GM18502 (cell line): ENCODE results near the gene TAGLN3.

Experiments
- ATAC-seq: cut with Tn5 transposase; IDR thresholded peaks from one replicate; pipeline ENCODE4 v1.9.1; 2021; ENCODE audit warnings: mild to moderate bottlenecking; ENCODE audit not compliant: unreplicated experiment, poor library complexity

The TAGLN3 gene

GRCh38 chr3:112042842-112043280 lies 44.1 kb downstream of the TAGLN3 start:
- no peak for ATAC-seq

- peak; percentile 94 for ATAC-seq
Measured at GRCh38 chr3:112043621-112044201, 45.0 kb downstream of the TAGLN3 start.

GRCh38 chr3:112046599-112046998 lies 47.9 kb downstream of the TAGLN3 start:
- ATAC-seq, result no peak

- ATAC-seq, result peak; percentile 51
Measured at GRCh38 chr3:112047264-112047663, 48.5 kb downstream of the TAGLN3 start.

GRCh38 chr3:112048911-112049310 lies 50.2 kb downstream of the TAGLN3 start:
- no peak for ATAC-seq

- ATAC-seq, result no peak
Measured at GRCh38 chr3:112053229-112053628, 54.5 kb downstream of the TAGLN3 start.

GRCh38 chr3:112056451-112056929 lies 57.8 kb downstream of the TAGLN3 start:
- no peak for ATAC-seq

- no peak for ATAC-seq
Measured at GRCh38 chr3:112059497-112059896, 60.8 kb downstream of the TAGLN3 start.

- ATAC-seq, result no peak
Measured at GRCh38 chr3:112061152-112061551, 62.4 kb downstream of the TAGLN3 start.
